HEK293 (cell line): ENCODE results near the gene PDAP1.

ENCODE experiments used
- INSM2 ChIP-seq: fragments of 450-650 bp; formaldehyde crosslinking; IDR thresholded peaks from 2 replicates; pipeline ENCODE4 v1.5.1; 2016; ENCODE audit warnings: missing biosample characterization, missing genetic modification characterization
- KLF1 ChIP-seq: fragments of 450-650 bp; formaldehyde crosslinking; IDR thresholded peaks from 2 replicates; pipeline ENCODE4 v1.5.1; 2016; ENCODE audit warnings: missing biosample characterization, missing genetic modification characterization
- PATZ1 ChIP-seq: fragments of 450-650 bp; formaldehyde crosslinking; IDR thresholded peaks from 2 replicates; pipeline ENCODE4 v1.5.1; 2016; ENCODE audit warnings: missing biosample characterization, missing genetic modification characterization
- SP2 ChIP-seq: fragments of 450-650 bp; formaldehyde crosslinking; IDR thresholded peaks from 2 replicates; pipeline ENCODE4 v1.5.1; 2016; ENCODE audit warnings: missing biosample characterization, missing genetic modification characterization
- SP3 ChIP-seq: fragments of 450-650 bp; formaldehyde crosslinking; IDR thresholded peaks from 2 replicates; pipeline ENCODE4 v1.5.1; 2016; ENCODE audit warnings: missing biosample characterization, missing genetic modification characterization
- SP7 ChIP-seq: fragments of 450-650 bp; formaldehyde crosslinking; IDR thresholded peaks from 2 replicates; pipeline ENCODE4 v1.5.1; 2016; ENCODE audit warnings: missing biosample characterization, missing genetic modification characterization
- TSHZ1 ChIP-seq: fragments of 450-650 bp; formaldehyde crosslinking; IDR thresholded peaks from 2 replicates; pipeline ENCODE4 v1.5.1; 2016; ENCODE audit warnings: missing biosample characterization, missing genetic modification characterization, borderline replicate concordance
- WT1 ChIP-seq: fragments of 450-650 bp; formaldehyde crosslinking; IDR thresholded peaks from 2 replicates; pipeline ENCODE4 v1.5.1; 2016; ENCODE audit warnings: missing biosample characterization, missing genetic modification characterization
- YY1 ChIP-seq: fragments of 450-650 bp; formaldehyde crosslinking; IDR thresholded peaks from 2 replicates; pipeline ENCODE4 v1.5.1; 2018; ENCODE audit warnings: missing biosample characterization, missing genetic modification characterization
- ZBTB21 ChIP-seq: fragments of 450-650 bp; formaldehyde crosslinking; IDR thresholded peaks from 2 replicates; pipeline ENCODE4 v1.5.1; 2017; ENCODE audit warnings: missing biosample characterization, missing genetic modification characterization
- ZBTB8A ChIP-seq: fragments of 450-650 bp; formaldehyde crosslinking; IDR thresholded peaks from 2 replicates; pipeline ENCODE4 v1.5.1; 2016; ENCODE audit warnings: missing biosample characterization, missing genetic modification characterization
- ZFHX2 ChIP-seq: fragments of 450-650 bp; formaldehyde crosslinking; conservative IDR thresholded peaks from 2 replicates; pipeline ENCODE4 v1.5.1; 2016; ENCODE audit warnings: missing biosample characterization, missing genetic modification characterization
- ZIC2 ChIP-seq: fragments of 450-650 bp; formaldehyde crosslinking; IDR thresholded peaks from 2 replicates; pipeline ENCODE4 v1.5.1; 2016; ENCODE audit warnings: missing biosample characterization, missing genetic modification characterization
- ZNF132 ChIP-seq: fragments of 450-650 bp; formaldehyde crosslinking; IDR thresholded peaks from 2 replicates; pipeline ENCODE4 v1.5.1; 2017; ENCODE audit warnings: missing biosample characterization, missing genetic modification characterization, borderline replicate concordance
- ZNF148 ChIP-seq: fragments of 450-650 bp; formaldehyde crosslinking; IDR thresholded peaks from 2 replicates; pipeline ENCODE4 v1.5.0; 2017; ENCODE audit warnings: missing biosample characterization, missing genetic modification characterization, borderline replicate concordance
- ZNF169 ChIP-seq: fragments of 450-650 bp; formaldehyde crosslinking; IDR thresholded peaks from 2 replicates; pipeline ENCODE4 v1.5.1; 2016; ENCODE audit warnings: missing biosample characterization, missing genetic modification characterization
- ZNF23 ChIP-seq: fragments of 450-650 bp; formaldehyde crosslinking; IDR thresholded peaks from 2 replicates; pipeline ENCODE4 v1.5.1; 2016; ENCODE audit warnings: missing biosample characterization, missing genetic modification characterization, borderline replicate concordance
- ZNF335 ChIP-seq: fragments of 450-650 bp; formaldehyde crosslinking; conservative IDR thresholded peaks from 2 replicates; pipeline ENCODE4 v1.5.1; 2016; ENCODE audit warnings: missing biosample characterization, missing genetic modification characterization
- ZNF529 ChIP-seq: fragments of 450-650 bp; formaldehyde crosslinking; IDR thresholded peaks from 2 replicates; pipeline ENCODE4 v1.5.1; 2017; ENCODE audit warnings: missing genetic modification characterization, missing biosample characterization; ENCODE audit not compliant: insufficient replicate concordance
- ZNF596 ChIP-seq: fragments of 450-650 bp; IDR thresholded peaks from 2 replicates; pipeline ENCODE4 v1.5.0; 2018; ENCODE audit warnings: missing biosample characterization, mild to moderate bottlenecking, missing genetic modification characterization, moderate library complexity
- ZNF677 ChIP-seq: fragments of 450-650 bp; IDR thresholded peaks from 2 replicates; pipeline ENCODE4 v1.5.0; 2018; ENCODE audit warnings: missing biosample characterization, mild to moderate bottlenecking, missing genetic modification characterization, moderate library complexity
- ZNF777 ChIP-seq: fragments of 450-650 bp; formaldehyde crosslinking; IDR thresholded peaks from 2 replicates; pipeline ENCODE4 v1.5.1; 2017; ENCODE audit warnings: missing biosample characterization, missing genetic modification characterization, borderline replicate concordance
- ZSCAN16 ChIP-seq: fragments of 450-650 bp; formaldehyde crosslinking; IDR thresholded peaks from 2 replicates; pipeline ENCODE4 v1.5.1; 2016; ENCODE audit warnings: missing biosample characterization, missing genetic modification characterization
- ZSCAN30 ChIP-seq: fragments of 450-650 bp; IDR thresholded peaks from 2 replicates; pipeline ENCODE4 v1.5.1; 2018; ENCODE audit warnings: missing biosample characterization, mild to moderate bottlenecking, missing genetic modification characterization, moderate library complexity
- ZSCAN5A ChIP-seq: fragments of 450-650 bp; formaldehyde crosslinking; IDR thresholded peaks from 2 replicates; pipeline ENCODE4 v1.5.1; 2016; ENCODE audit warnings: missing biosample characterization, missing genetic modification characterization
- ZXDB ChIP-seq: fragments of 450-650 bp; formaldehyde crosslinking; IDR thresholded peaks from 2 replicates; pipeline ENCODE4 v1.5.1; 2016; ENCODE audit warnings: missing biosample characterization, missing genetic modification characterization

PDAP1 gene

GRCh38 chr7:99374111-99375064 is 34.0 kb downstream of the PDAP1 start, which contains the start of gene ARPC1B (continued):
- no peak for TF ChIP-seq ZNF148 (tag by site-specific recombination)
- TF ChIP-seq ZNF132 (tag by site-specific recombination) = no peak
- TF ChIP-seq ZBTB8A (tag by site-specific recombination) = peak; percentile 76
- peak; percentile 78 for TF ChIP-seq ZFHX2
- 0 out of 2 replicates have a peak, but pooled peaks have one; percentile 35 for TF ChIP-seq ZSCAN16 (tag by site-specific recombination)
- no peak for TF ChIP-seq TSHZ1 (tag by site-specific recombination)
- TF ChIP-seq ZXDB (tag by site-specific recombination) = no peak
- no peak for TF ChIP-seq ZNF23
- TF ChIP-seq ZNF529 (tag by site-specific recombination) = no peak
- TF ChIP-seq KLF1 (tag by site-specific recombination) = peak; percentile 64
- TF ChIP-seq ZSCAN30 (tag by site-specific recombination) = 0 out of 2 replicates have a peak, but pooled peaks have one; percentile 24
- peak; percentile 64; the same call in 1 of the 2 replicates for TF ChIP-seq PATZ1
- 0 out of 2 replicates have a peak, but pooled peaks have one; percentile 35 for TF ChIP-seq ZSCAN5A (tag by site-specific recombination)
- TF ChIP-seq SP2 (tag by site-specific recombination) = peak; percentile 71
- peak; percentile 58 for TF ChIP-seq ZNF335 (tag by site-specific recombination)
- 0 out of 2 replicates have a peak, but pooled peaks have one; percentile 28 for TF ChIP-seq SP7 (tag by site-specific recombination)
- TF ChIP-seq YY1 (tag by site-specific recombination) = no peak
- TF ChIP-seq ZNF596 (tag by site-specific recombination) = no peak
- TF ChIP-seq ZNF169 (tag by site-specific recombination) = 0 out of 2 replicates have a peak, but pooled peaks have one; percentile 14
- peak; percentile 13; the same call in 1 of the 2 replicates for TF ChIP-seq ZNF677 (tag by site-specific recombination)
- TF ChIP-seq ZBTB21 (tag by site-specific recombination) = no peak
- peak; percentile 62 for TF ChIP-seq SP3 (tag by site-specific recombination)
- peak; percentile 13; the same call in 1 of the 2 replicates for TF ChIP-seq ZIC2 (tag by site-specific recombination)
- TF ChIP-seq ZNF777 (tag by site-specific recombination) = peak; percentile 69; the same call in 1 of the 2 replicates
- no peak for TF ChIP-seq INSM2 (tag by site-specific recombination)
- no peak for TF ChIP-seq WT1 (tag by site-specific recombination)
